Neuronal stem cell (in vitro differentiated cells): ENCODE results near the gene CDK2AP2.
"Not testable (repeated sequence)": the region's sequence is repeated elsewhere in the genome, so short reads cannot be mapped to it uniquely, and the experiment has no call there.

Experiments
- DNase-seq: peaks from one replicate; pipeline ENCODE4 v3.0.0-alpha.2; 2013; ENCODE audit warnings: low spot score
- H2AFZ ChIP-seq: one replicate; pipeline ENCODE4 v1.6.1; 2013; ENCODE audit warnings: mild to moderate bottlenecking, low read length, inconsistent platforms
- H2AK5ac ChIP-seq: 2 replicates; pipeline ENCODE4 v1.6.1; 2013; ENCODE audit warnings: low read depth, mild to moderate bottlenecking, inconsistent platforms, low read length, moderate library complexity, mixed read lengths
- H2BK120ac ChIP-seq: 2 replicates; pipeline ENCODE4 v1.6.1; 2013; ENCODE audit warnings: low read depth, mild to moderate bottlenecking, inconsistent platforms, low read length, moderate library complexity, mixed read lengths
- H2BK12ac ChIP-seq: one replicate; pipeline ENCODE4 v1.6.1; 2013; ENCODE audit warnings: low read length, inconsistent platforms
- H2BK15ac ChIP-seq: 2 replicates; pipeline ENCODE4 v1.6.1; 2013; ENCODE audit warnings: mild to moderate bottlenecking, low read length, inconsistent platforms, mixed read lengths
- H2BK5ac ChIP-seq: one replicate; pipeline ENCODE4 v1.6.1; 2013; ENCODE audit warnings: inconsistent platforms, mild to moderate bottlenecking, low read length, moderate library complexity
- H3K14ac ChIP-seq: one replicate; pipeline ENCODE4 v1.6.1; 2013; ENCODE audit warnings: low read length, inconsistent platforms
- H3K18ac ChIP-seq: 2 replicates; pipeline ENCODE4 v1.6.1; 2013; ENCODE audit warnings: low read length, inconsistent platforms
- H3K23ac ChIP-seq: 2 replicates; pipeline ENCODE4 v1.6.1; 2013; ENCODE audit warnings: low read depth, mild to moderate bottlenecking, mixed read lengths, low read length, inconsistent platforms; ENCODE audit not compliant: poor library complexity
- H3K27ac ChIP-seq: replicated peaks from 3 replicates; pipeline ENCODE4 v1.5.1; 2013; ENCODE audit warnings: low read length, inconsistent platforms
- H3K27me3 ChIP-seq, 3 experiments: 2 replicates each; pipeline ENCODE4 v1.6.1; 2013; ENCODE audit warnings: low read length in 3 of 3, mild to moderate bottlenecking in 2 of 3, inconsistent platforms in 1 of 3, low read depth in 1 of 3, mixed read lengths in 1 of 3, moderate library complexity in 1 of 3; ENCODE audit not compliant: control insufficient read depth in 3 of 3, insufficient read depth in 3 of 3
- H3K36me3 ChIP-seq, 2 donors: replicated peaks in 1 of 2; 2 replicates each; pipeline ENCODE4 v1.6.1; 2013; ENCODE audit warnings: low read length in 2 of 2; ENCODE audit not compliant: control insufficient read depth in 2 of 2, insufficient read depth in 2 of 2
- H3K4ac ChIP-seq: 2 replicates; pipeline ENCODE4 v1.6.1; 2013; ENCODE audit warnings: inconsistent platforms, mild to moderate bottlenecking, low read length, moderate library complexity
- H3K4me1 ChIP-seq, 2 donors: 1 replicate in 1 of 2; 2 replicates in 1 of 2; pipeline ENCODE4 v1.6.1; 2013; ENCODE audit warnings: low read length in 2 of 2, low read depth in 1 of 2; ENCODE audit not compliant: control insufficient read depth in 2 of 2, insufficient read depth in 1 of 2
- H3K4me2 ChIP-seq: one replicate; pipeline ENCODE4 v1.6.1; 2013; ENCODE audit warnings: mild to moderate bottlenecking, low read length, inconsistent platforms; ENCODE audit not compliant: insufficient read depth, poor library complexity, severe bottlenecking
- H3K4me3 ChIP-seq, 2 donors: 2 replicates each; pipeline ENCODE4 v1.5.1; 2013; ENCODE audit warnings: low read length in 2 of 2, mild to moderate bottlenecking in 2 of 2, inconsistent platforms in 1 of 2, moderate library complexity in 1 of 2
- H3K79me1 ChIP-seq: one replicate; pipeline ENCODE4 v1.6.1; 2013; ENCODE audit warnings: low read depth, mild to moderate bottlenecking, inconsistent platforms, low read length, moderate library complexity
- H3K9ac ChIP-seq: one replicate; pipeline ENCODE4 v1.6.1; 2013; ENCODE audit warnings: mild to moderate bottlenecking, low read depth, low read length, inconsistent platforms; ENCODE audit not compliant: poor library complexity
- H3K9me3 ChIP-seq, 2 donors: replicated peaks in 1 of 2; 2 replicates each; pipeline versions ENCODE3 to v1.6.1; 2013; ENCODE audit warnings: low read length in 2 of 2, mild to moderate bottlenecking in 2 of 2, inconsistent platforms in 1 of 2, low read depth in 1 of 2, mixed read lengths in 1 of 2, moderate library complexity in 1 of 2; ENCODE audit not compliant: control insufficient read depth in 2 of 2, insufficient read depth in 1 of 2
- H4K8ac ChIP-seq: one replicate; pipeline ENCODE4 v1.6.1; 2013; ENCODE audit warnings: low read depth, mild to moderate bottlenecking, inconsistent platforms, low read length, moderate library complexity
- H4K91ac ChIP-seq: one replicate; pipeline ENCODE4 v1.6.1; 2013; ENCODE audit warnings: low read length, low read depth, mild to moderate bottlenecking, inconsistent platforms; ENCODE audit not compliant: poor library complexity
- WGBS, 2 donors: extraction: QIAGEN DNeasy Blood & Tissue Kit; methylation state at CpG; one replicate each; pipeline ENCODE4 v1.1.7; 2013; ENCODE audit warnings: missing lambda C conversion rate in 2 of 2, mixed read lengths in 1 of 2; ENCODE audit not compliant: insufficient read length in 2 of 2, insufficient replicate concordance in 1 of 2; ENCODE audit errors: extremely low coverage in 2 of 2; 5-methylcytosine and 5-hydroxymethylcytosine counted together

The CDK2AP2 gene

DNA sequence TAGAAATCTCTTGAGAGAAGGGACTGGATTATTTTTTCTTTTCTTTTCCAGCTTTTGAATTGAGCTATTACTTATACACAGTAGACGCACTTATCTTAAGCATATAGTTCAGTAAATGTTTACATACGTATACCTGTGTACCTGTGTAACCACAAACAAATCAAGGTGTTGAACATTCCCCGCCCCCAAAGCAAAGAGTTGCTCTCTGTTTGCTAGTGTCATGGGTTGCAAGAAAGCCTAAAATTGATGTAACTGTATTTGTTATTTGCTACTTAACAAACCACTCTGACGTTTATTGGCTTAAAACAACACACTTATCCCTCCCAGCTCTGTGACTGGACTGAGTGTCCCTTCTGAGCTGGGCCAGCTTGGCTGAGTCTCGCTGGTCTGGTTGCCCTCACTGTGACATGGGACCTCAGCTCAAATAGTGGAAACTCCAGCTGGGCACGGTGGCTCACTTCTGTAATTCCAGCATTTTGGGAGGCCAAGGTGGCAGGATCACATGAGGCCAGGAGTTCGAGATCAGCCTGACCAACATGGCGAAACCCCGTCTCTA is 40.7 kb upstream of the CDK2AP2 start:
- Histone ChIP-seq H2AFZ (no peak overlapping the region), H3K79me1 (no peaks in the 10 kb centered on the region), H2BK15ac (no peak overlapping the region), H3K4ac (no peak overlapping the region), H2BK12ac (no peak overlapping the region), H3K27ac (no peak overlapping the region), H4K91ac (no peak overlapping the region), H3K14ac (no peak overlapping the region), H3K36me3 (no peaks in the 10 kb centered on the region), H3K9ac (no peak overlapping the region), H3K4me1 (no peaks in the 10 kb centered on the region), H3K4me3 (no peak overlapping the region), H3K27me3 (peaks cover 0 to 10% (median 0%) of the 10 kb centered on the region in 3 experiments), H3K4me2 (no peak overlapping the region), H3K9me3 (peaks cover 2 to 8% of the 10 kb centered on the region in 2 donors), H3K18ac (no peak overlapping the region), H2BK120ac (no peak overlapping the region), H2AK5ac (no peak overlapping the region), H2BK5ac (no peak overlapping the region), H3K23ac (no peak overlapping the region), H4K8ac (no peak overlapping the region)
- no peak for DNase-seq
- WGBS, 2 donors, result no CpG with 5 or more reads among the region's 9 CpGs

DNA sequence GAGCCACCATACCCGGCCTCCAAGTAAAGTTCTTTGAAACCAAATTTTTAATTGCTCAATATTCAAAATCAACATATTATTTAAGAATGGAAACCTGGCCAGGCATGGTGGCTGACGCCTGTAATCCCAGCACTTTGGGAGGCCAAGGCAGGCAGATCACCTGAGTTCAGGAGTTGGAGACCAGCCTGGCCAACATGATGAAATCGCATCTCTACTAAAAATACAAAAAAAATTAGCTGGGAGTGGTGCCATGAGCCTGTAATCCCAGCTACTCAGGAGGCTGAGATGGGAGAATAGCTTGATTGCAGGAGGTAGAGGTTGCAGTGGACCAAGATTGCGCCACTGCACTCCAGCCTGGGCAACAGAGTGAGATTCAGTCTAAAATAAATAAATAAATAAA is 40.1 kb upstream of the CDK2AP2 start:
- not testable (repeated sequence) for H3K4me1 ChIP-seq, H2BK15ac ChIP-seq, H3K27me3 ChIP-seq, DNase-seq, H3K36me3 ChIP-seq, H3K23ac ChIP-seq, H3K14ac ChIP-seq, H3K79me1 ChIP-seq, H2AK5ac ChIP-seq, H3K9me3 ChIP-seq, H2BK120ac ChIP-seq, H4K91ac ChIP-seq, H2BK12ac ChIP-seq, H3K4ac ChIP-seq, H3K18ac ChIP-seq, H2AFZ ChIP-seq, H3K4me3 ChIP-seq, H2BK5ac ChIP-seq, H3K9ac ChIP-seq, H4K8ac ChIP-seq, H3K27ac ChIP-seq, H3K4me2 ChIP-seq
- WGBS, 2 donors, result no CpG with 5 or more reads among the region's 4 CpGs

DNA sequence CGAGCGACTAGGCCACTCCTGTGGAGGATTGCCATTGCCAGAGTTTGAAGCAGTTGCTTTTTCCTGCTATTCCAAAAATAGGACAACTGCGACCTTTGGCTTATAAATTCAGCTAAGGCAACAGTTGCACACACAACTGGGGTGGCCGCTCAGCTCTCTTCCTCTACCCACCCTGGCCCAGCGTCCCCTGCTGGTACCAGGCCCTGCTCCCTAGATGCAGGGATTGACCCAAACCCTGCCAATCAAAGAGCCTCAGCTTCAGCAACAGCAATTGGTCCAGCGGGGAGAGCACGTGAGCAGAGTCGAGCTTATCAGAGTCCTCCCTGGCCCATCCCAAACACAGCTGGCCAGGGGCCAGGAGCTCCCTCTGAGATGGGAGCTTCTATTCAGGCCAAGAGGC is 37.3 kb upstream of the CDK2AP2 start:
- Histone ChIP-seq H3K27ac (no peak overlapping the region), H3K18ac (no peak overlapping the region), H3K27me3 (peaks cover 0 to 10% (median 0%) of the 10 kb centered on the region in 3 experiments), H3K4ac (no peak overlapping the region), H3K23ac (peak overlapping the region; percentile 9), H2BK5ac (no peak overlapping the region), H3K4me1 (peaks cover 0 to 3% of the 10 kb centered on the region in 2 donors), H3K79me1 (no peaks in the 10 kb centered on the region), H4K91ac (no peak overlapping the region), H2AFZ (peak overlapping the region; percentile 69), H3K4me3 (no peak overlapping the region), H3K9me3 (no peaks in the 10 kb centered on the region), H3K14ac (no peak overlapping the region), H2BK120ac (no peak overlapping the region), H3K36me3 (no peaks in the 10 kb centered on the region), H3K4me2 (no peak overlapping the region), H2BK12ac (no peak overlapping the region), H4K8ac (peak overlapping the region; percentile 25), H2BK15ac (no peak overlapping the region), H2AK5ac (no peak overlapping the region), H3K9ac (no peak overlapping the region)
- WGBS, 2 donors, result no CpG with 5 or more reads among the region's 8 CpGs
- DNase-seq, result no peak

DNA sequence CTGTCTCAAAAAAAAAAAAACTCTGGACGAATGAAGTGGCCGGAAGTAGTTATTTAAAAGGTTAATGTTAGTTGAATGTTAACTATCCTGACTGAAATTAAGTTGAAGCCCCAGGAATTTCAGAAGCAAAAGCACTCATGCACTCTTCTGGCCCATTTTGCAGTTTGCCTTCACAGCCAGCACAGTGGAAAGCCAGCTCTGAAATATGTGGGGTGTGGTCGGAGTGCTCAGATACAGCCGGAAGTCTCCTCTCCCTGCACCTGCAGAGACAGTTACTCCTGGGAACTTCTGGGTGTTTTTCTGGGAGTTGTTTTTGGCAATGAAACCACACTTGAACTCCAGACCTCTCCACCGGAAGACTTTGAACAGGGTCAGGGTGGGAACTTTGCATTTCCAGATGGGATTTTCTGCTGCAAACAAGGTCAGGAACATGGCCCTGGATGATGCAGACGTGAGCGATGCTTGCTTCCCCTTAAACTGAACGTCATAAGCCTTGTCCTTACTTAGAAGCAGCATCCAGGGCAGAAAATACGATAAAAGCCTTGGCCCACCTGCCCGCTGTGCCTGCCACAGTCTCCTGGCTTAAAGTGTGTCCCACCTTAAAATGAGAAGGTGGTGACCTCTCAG is 36.8 kb upstream of the CDK2AP2 start:
- H3K79me1 ChIP-seq, result no peaks in the 10 kb centered on the region
- H3K18ac ChIP-seq, result no peak overlapping the region
- H3K4me1 ChIP-seq, result peaks cover 0 to 3% of the 10 kb centered on the region in 2 donors
- H3K9ac ChIP-seq, result no peak overlapping the region
- no peak overlapping the region for H3K4me2 ChIP-seq
- no peak overlapping the region for H2BK120ac ChIP-seq
- H2AFZ ChIP-seq, result peak overlapping the region; percentile 69
- no peak overlapping the region for H2BK15ac ChIP-seq
- no peak overlapping the region for H3K23ac ChIP-seq
- no peak overlapping the region for H2AK5ac ChIP-seq
- no peak overlapping the region for H3K27ac ChIP-seq
- DNase-seq, result no peak
- H2BK12ac ChIP-seq, result no peak overlapping the region
- no peak overlapping the region for H2BK5ac ChIP-seq
- H3K4ac ChIP-seq, result no peak overlapping the region
- H4K8ac ChIP-seq, result no peak overlapping the region
- no peaks in the 10 kb centered on the region for H3K9me3 ChIP-seq
- no peak overlapping the region for H3K4me3 ChIP-seq
- no peak overlapping the region for H4K91ac ChIP-seq
- no peak overlapping the region for H3K14ac ChIP-seq
- no CpG with 5 or more reads among the region's 10 CpGs for WGBS, 2 donors
- H3K36me3 ChIP-seq, result no peaks in the 10 kb centered on the region
- peaks cover 0 to 10% (median 0%) of the 10 kb centered on the region in 3 experiments for H3K27me3 ChIP-seq
